Activated CD4-positive, alpha-beta T cell treated with anti-CD3 and anti-CD28 coated beads for 36 hours (primary cell): ENCODE measurements around the gene HCFC1. TPM values are rescaled to one million over a fixed set of nuclear protein-coding genes. Genes with fewer than 3 reads are reported as not detected.

Source experiments
- ATAC-seq: fragments of 200-7000 bp; cut with Tn5 transposase; one replicate; pipeline ENCODE4 v1.10.0; 2021; ENCODE audit warnings: mild to moderate bottlenecking, moderate library complexity
- CTCF ChIA-PET: fragments of 350-600 bp; sonication (Branson Sonifier 250); formaldehyde crosslinking; loops from one replicate; lab custom pipeline; 2021; ENCODE audit warnings: antibody characterized with exemption; lab: Charles Lee
- POLR2A ChIA-PET: fragments of 350-600 bp; sonication (Branson Sonifier 250); formaldehyde crosslinking; loops from one replicate; lab custom pipeline; 2021; ENCODE audit warnings: antibody characterized with exemption, inconsistent platforms; lab: Charles Lee
- DNase-seq: peaks from one replicate; pipeline ENCODE4 v3.0.0-alpha.2; 2020
- H3K27ac Mint-ChIP-seq: one replicate; pipeline ENCODE4 v1.8.0; 2021; ENCODE audit warnings: mixed read lengths
- H3K27me3 Mint-ChIP-seq: one replicate; pipeline ENCODE4 v1.8.0; 2021; ENCODE audit warnings: mixed read lengths
- H3K36me3 Mint-ChIP-seq: one replicate; pipeline ENCODE4 v1.8.0; 2021; ENCODE audit warnings: low read depth, mixed read lengths
- H3K4me1 Mint-ChIP-seq: one replicate; pipeline ENCODE4 v1.8.0; 2021; ENCODE audit warnings: mixed read lengths
- H3K4me3 Mint-ChIP-seq: one replicate; pipeline ENCODE4 v1.8.0; 2021; ENCODE audit warnings: mild to moderate bottlenecking, moderate library complexity, mixed read lengths
- H3K9me3 Mint-ChIP-seq: one replicate; pipeline ENCODE4 v1.8.0; 2021; ENCODE audit warnings: low read depth, mixed read lengths
- intact Hi-C, 2 experiments: fragments of 100-400 bp; cut with DNase I in 1 of 2; cut with micrococcal nuclease in 1 of 2; formaldehyde crosslinking; loops; one replicate each; pipeline versions ENCODE4 v1.14.2 to v1.15.1; 2022 to 2024; cut with DNase I, micrococcal nuclease
- total RNA-seq, 2 experiments: library from RNA; stranded (reverse); gene quantifications; one replicate each; pipeline ENCODE4 v1.2.3, GENCODE V29; 2021

Gene HCFC1
- total RNA-seq, 2 experiments from 2014 or later: 99.5 to 147 TPM

- POLR2A ChIA-PET: no interaction called here
- ATAC-seq: no peak
- intact Hi-C loops: loop anchor here in 1 of 2 experiments (5.0 kb wide), 1 partner anchor 186 kb away; the partner anchor contains the start of gene PLXNB3
These were observed 23.6 kb downstream of the HCFC1 start for GRCh38 chrX:153948002-153948466.

GRCh38 chrX:153947009-153947769 is 24.4 kb downstream of the HCFC1 start:
- no peaks in the 10 kb centered on the region for H3K9me3 Mint-ChIP-seq
- ChIA-PET POLR2A (interaction anchor here (0.6 to 1.0 kb wide), 3 partner anchors 10 to 22 kb away, joined by 3 read pairs; no protein-coding TSS in a partner anchor), CTCF (interaction anchor here (0.7 to 2.4 kb wide), 9 partner anchors 9 to 27 kb away, joined by 3 to 19 read pairs (median 6); partner anchors contain the start of gene NAA10)
- no peak overlapping the region for H3K4me3 Mint-ChIP-seq
- ATAC-seq (peak; percentile 87), DNase-seq (peak; percentile 89)
- peak overlapping the region; percentile 87 for H3K27ac Mint-ChIP-seq
- peaks cover 14% of the 10 kb centered on the region for H3K4me1 Mint-ChIP-seq
- H3K36me3 Mint-ChIP-seq: peaks cover 25% of the 10 kb centered on the region
- intact Hi-C loops: loop anchor here (1.0 to 5.0 kb wide), 5 partner anchors 12 to 185 kb away; partner anchors contain the start of genes PLXNB3 (in 2 of the 2) and NAA10 (in 1 of the 2)
- H3K27me3 Mint-ChIP-seq: no peaks in the 10 kb centered on the region

More at GRCh38 chrX:153948002-153948466, 23.6 kb downstream of the HCFC1 start:
- CTCF ChIA-PET: interaction anchor here (0.7 to 2.4 kb wide), 7 partner anchors 13 to 37 kb away, joined by 3 to 19 read pairs (median 8); partner anchors contain the start of genes HCFC1 and NAA10
- Mint-ChIP-seq H3K27ac (peak overlapping the region; percentile 87), H3K4me1 (peaks cover 16% of the 10 kb centered on the region), H3K36me3 (peaks cover 27% of the 10 kb centered on the region), H3K9me3 (no peaks in the 10 kb centered on the region), H3K4me3 (no peak overlapping the region), H3K27me3 (no peaks in the 10 kb centered on the region)
- no peak for DNase-seq

GRCh38 chrX:153945956-153946943 is 25.4 kb downstream of the HCFC1 start:
- Mint-ChIP-seq H3K4me3 (no peak overlapping the region), H3K36me3 (peaks cover 19% of the 10 kb centered on the region), H3K27ac (no peak overlapping the region), H3K4me1 (peaks cover 15% of the 10 kb centered on the region), H3K9me3 (no peaks in the 10 kb centered on the region), H3K27me3 (no peaks in the 10 kb centered on the region)
- CTCF ChIA-PET: interaction anchor here (0.7 to 2.4 kb wide), 7 partner anchors 10 to 26 kb away, joined by 3 to 19 read pairs (median 8); partner anchors contain the start of gene NAA10
- POLR2A ChIA-PET: interaction anchor here (1.3 kb wide), 1 partner anchor 15 kb away, joined by 3 read pairs; no protein-coding TSS in a partner anchor
- DNase-seq (no peak), ATAC-seq (no peak)
- intact Hi-C loops: loop anchor here in 1 of 2 experiments (5.0 kb wide), 1 partner anchor 184 kb away; the partner anchor contains the start of gene PLXNB3

- Mint-ChIP-seq H3K27ac (no peak overlapping the region), H3K4me1 (peaks cover 19% of the 10 kb centered on the region)
- intact Hi-C loops: loop anchor here in 1 of 2 experiments (5.0 kb wide), 1 partner anchor 182 kb away; the partner anchor contains the start of gene PLXNB3
These were observed 26.8 kb downstream of the HCFC1 start for GRCh38 chrX:153944800-153945150.

GRCh38 chrX:153944140-153944799 is 27.3 kb downstream of the HCFC1 start, which contains the start of gene RENBP:
Gene RENBP, minus strand, starts transcription at chrX:153944643. Its CDS starts 33 bp downstream, at chrX:153944610.
- no peaks in the 10 kb centered on the region for H3K9me3 Mint-ChIP-seq
- H3K27ac Mint-ChIP-seq: peak within 1 kb of the TSS; percentile 70
- peaks cover 14% of the 10 kb centered on the region for H3K4me1 Mint-ChIP-seq
- intact Hi-C loops: no loop called here
- H3K36me3 Mint-ChIP-seq: peaks cover 4% of the 10 kb centered on the region
- ChIA-PET CTCF (interaction anchor here (0.6 to 1.9 kb wide), 5 partner anchors 16 to 657 kb away, joined by 3 to 12 read pairs (median 3); no protein-coding TSS in a partner anchor), POLR2A (no interaction called here)
- DNase-seq: peak; percentile 71
- H3K4me3 Mint-ChIP-seq: peak within 1 kb of the TSS; percentile 75
- peak; percentile 34 for ATAC-seq
- H3K27me3 Mint-ChIP-seq: no peaks in the 10 kb centered on the region

More at GRCh38 chrX:153944800-153945150, 26.8 kb downstream of the HCFC1 start:
- Mint-ChIP-seq H3K9me3 (no peaks in the 10 kb centered on the region), H3K36me3 (peaks cover 8% of the 10 kb centered on the region), H3K4me3 (peak overlapping the region; percentile 75), H3K27me3 (no peaks in the 10 kb centered on the region)
- ChIA-PET POLR2A (no interaction called here), CTCF (interaction anchor here (0.6 to 1.9 kb wide), 3 partner anchors 16 to 657 kb away, joined by 3 to 12 read pairs (median 3); no protein-coding TSS in a partner anchor)
- no peak for ATAC-seq
- no peak for DNase-seq

DNA sequence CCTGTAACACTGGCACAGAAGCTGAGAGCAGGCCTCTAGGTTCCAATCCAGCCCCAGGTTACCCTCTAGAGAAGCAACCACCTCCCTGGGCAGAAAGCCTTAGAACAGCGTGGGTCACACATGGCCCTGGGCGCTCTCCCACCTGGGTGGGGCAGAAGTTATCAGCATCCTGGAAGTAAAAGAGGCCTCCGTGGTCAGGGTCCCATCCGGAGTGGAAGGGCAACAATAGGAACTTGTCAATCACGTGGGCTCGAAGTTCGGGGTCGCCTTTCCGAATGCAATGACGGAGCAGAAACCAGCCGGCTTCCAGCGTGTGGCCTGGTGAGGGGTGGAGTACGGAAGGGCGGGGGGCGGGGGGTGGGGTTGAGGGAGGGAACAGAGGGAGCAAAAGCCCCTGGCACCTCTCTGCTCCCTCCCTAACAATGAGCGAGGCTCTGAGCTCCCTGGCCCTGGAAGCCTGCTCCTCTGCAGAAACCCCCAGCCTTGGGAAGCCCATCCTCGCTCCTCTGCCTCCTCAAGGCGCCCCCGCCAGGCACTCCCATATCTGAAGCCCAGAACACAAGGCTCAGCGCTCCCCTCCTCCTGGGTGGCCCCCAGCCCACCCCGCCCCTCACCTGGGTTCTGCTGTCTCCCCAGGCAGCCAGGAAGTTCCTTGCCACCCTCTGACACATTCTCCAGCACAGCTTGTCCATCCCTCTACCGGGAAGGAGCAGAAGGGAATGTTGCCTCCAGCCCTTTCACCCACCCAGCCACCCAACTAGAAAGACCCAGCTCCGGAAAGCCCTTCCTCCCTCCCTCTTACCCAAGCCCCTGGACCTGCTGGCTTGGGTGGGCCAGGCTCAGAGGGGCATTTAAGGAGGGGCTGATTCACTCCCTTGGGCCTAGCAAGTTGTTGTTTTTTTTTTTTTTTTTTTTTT is 30.0 kb downstream of the HCFC1 start:
- ATAC-seq: no peak
- H3K4me3 Mint-ChIP-seq: peak overlapping the region; percentile 64

DNA sequence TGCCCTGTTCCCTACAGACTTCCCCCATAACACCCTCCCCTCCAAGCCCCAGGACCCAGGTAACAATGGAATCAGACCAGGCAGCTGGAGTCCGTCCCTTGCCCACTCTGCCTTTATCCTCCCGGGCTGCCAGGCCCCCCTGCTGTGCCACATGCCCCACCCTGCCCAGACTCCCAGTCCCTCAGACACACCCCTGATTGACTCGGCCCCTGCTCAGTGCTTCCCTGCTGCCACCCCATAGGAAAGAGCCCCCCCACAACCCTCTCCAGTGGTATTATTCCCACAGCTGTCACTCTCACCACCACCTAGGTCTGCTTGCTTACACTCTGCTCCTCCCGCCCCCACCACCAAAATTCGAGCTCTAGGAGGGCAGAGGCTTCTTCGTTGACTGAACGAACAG is 32.0 kb downstream of the HCFC1 start:
- peaks cover 12% of the 10 kb centered on the region for H3K4me1 Mint-ChIP-seq
- DNase-seq (no peak), ATAC-seq (no peak)
- H3K9me3 Mint-ChIP-seq: no peaks in the 10 kb centered on the region
- no peaks in the 10 kb centered on the region for H3K27me3 Mint-ChIP-seq
- intact Hi-C loops: no loop called here
- POLR2A ChIA-PET: no interaction called here
- peak overlapping the region; percentile 36 for H3K4me3 Mint-ChIP-seq
- CTCF ChIA-PET: interaction anchor here (0.6 to 2.3 kb wide), 3 partner anchors 10 to 176 kb away, joined by 3 to 12 read pairs (median 3); no protein-coding TSS in a partner anchor
- no peak overlapping the region for H3K27ac Mint-ChIP-seq
- H3K36me3 Mint-ChIP-seq: no peaks in the 10 kb centered on the region

More for the DNA sequence above, 30.0 kb downstream of the HCFC1 start:
- DNase-seq: no peak
- no peaks in the 10 kb centered on the region for H3K36me3 Mint-ChIP-seq
- POLR2A ChIA-PET: no interaction called here
- CTCF ChIA-PET: interaction anchor here (2.3 kb wide), 1 partner anchor 8 kb away, joined by 12 read pairs; no protein-coding TSS in a partner anchor
- intact Hi-C loops: no loop called here
- H3K4me1 Mint-ChIP-seq: peaks cover 12% of the 10 kb centered on the region
- H3K27ac Mint-ChIP-seq: peak overlapping the region; percentile 82
- H3K27me3 Mint-ChIP-seq: no peaks in the 10 kb centered on the region
- no peaks in the 10 kb centered on the region for H3K9me3 Mint-ChIP-seq

GRCh38 chrX:153938226-153938786 is 33.3 kb downstream of the HCFC1 start:
- Mint-ChIP-seq H3K4me3 (no peak overlapping the region), H3K4me1 (peaks cover 14% of the 10 kb centered on the region), H3K27me3 (no peaks in the 10 kb centered on the region), H3K36me3 (no peaks in the 10 kb centered on the region), H3K9me3 (no peaks in the 10 kb centered on the region), H3K27ac (no peak overlapping the region)
- ChIA-PET POLR2A (interaction anchor here (0.6 kb wide), 1 partner anchor 139 kb away, joined by 5 read pairs; no protein-coding TSS in a partner anchor), CTCF (interaction anchor here (0.6 to 1.5 kb wide), 2 partner anchors 8 to 199 kb away, joined by 3 to 8 read pairs; no protein-coding TSS in a partner anchor)
- DNase-seq (no peak), ATAC-seq (no peak)
- intact Hi-C loops: no loop called here

GRCh38 chrX:153937056-153937455 is 34.6 kb downstream of the HCFC1 start:
- ATAC-seq: no peak
- Mint-ChIP-seq H3K27me3 (no peaks in the 10 kb centered on the region), H3K27ac (no peak overlapping the region), H3K36me3 (no peaks in the 10 kb centered on the region), H3K4me3 (no peak overlapping the region), H3K4me1 (peaks cover 16% of the 10 kb centered on the region), H3K9me3 (no peaks in the 10 kb centered on the region)
- intact Hi-C loops: no loop called here
- POLR2A ChIA-PET: interaction anchor here (0.7 kb wide), 1 partner anchor 14 kb away, joined by 4 read pairs; no protein-coding TSS in a partner anchor
- no peak for DNase-seq
- CTCF ChIA-PET: no interaction called here
